ENCODE measurements around the gene MACROD2. TPM values are rescaled to one million over a fixed set of nuclear protein-coding genes. Genes with fewer than 3 reads are reported as not detected.

Gene MACROD2
- polyA plus RNA-seq, 1 experiment, result 0.47 TPM

DNA sequence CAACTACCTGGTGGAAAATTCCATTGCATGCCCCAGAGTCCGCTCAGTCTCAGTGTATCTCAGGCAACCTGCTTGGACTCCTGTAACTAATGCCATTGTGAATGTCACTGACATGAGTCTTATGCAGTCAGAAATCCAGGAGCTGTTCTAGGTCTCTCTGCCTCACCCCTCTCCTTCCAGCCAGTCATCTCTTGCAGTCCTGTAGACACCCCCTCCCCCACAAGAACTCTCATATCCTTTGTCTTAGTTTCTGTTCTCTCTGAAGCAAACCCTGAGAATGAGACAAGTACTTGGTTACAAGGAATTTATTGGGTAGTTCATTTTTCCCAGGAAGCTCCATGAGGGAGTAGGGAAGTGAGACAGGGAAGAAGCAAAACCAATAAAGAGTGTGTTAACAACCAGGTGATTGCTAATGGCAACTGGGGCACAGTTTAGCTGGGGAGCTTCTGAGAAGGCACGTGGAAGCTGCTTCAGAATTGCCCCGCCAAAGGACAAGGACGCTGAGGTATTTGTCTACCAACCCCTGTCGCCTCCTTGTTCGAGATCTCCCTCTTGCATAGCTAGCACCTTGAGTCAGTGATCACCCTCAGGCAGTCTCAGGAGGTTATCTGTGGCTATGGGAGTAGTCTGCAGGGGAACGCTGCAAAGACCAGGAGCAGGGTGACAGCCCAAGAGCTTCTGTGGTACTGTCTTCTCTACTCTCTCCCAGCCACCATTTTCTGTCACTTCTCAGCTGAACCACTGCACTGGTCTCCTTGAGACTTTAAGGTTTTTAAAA is 1253.5 kb downstream of the MACROD2 start:
- no peaks in the 10 kb centered on the region for H3K36me3 ChIP-seq (ENCODE audit: control insufficient read depth, insufficient read depth, low read length)
- TF ChIP-seq, protein P1, sequence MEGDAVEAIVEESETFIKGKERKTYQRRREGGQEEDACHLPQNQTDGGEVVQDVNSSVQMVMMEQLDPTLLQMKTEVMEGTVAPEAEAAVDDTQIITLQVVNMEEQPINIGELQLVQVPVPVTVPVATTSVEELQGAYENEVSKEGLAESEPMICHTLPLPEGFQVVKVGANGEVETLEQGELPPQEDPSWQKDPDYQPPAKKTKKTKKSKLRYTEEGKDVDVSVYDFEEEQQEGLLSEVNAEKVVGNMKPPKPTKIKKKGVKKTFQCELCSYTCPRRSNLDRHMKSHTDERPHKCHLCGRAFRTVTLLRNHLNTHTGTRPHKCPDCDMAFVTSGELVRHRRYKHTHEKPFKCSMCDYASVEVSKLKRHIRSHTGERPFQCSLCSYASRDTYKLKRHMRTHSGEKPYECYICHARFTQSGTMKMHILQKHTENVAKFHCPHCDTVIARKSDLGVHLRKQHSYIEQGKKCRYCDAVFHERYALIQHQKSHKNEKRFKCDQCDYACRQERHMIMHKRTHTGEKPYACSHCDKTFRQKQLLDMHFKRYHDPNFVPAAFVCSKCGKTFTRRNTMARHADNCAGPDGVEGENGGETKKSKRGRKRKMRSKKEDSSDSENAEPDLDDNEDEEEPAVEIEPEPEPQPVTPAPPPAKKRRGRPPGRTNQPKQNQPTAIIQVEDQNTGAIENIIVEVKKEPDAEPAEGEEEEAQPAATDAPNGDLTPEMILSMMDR (IDR thresholded peaks at IDR 0.05; ENCODE audit: insufficient read depth, low read depth, low read length), result no peak
- H3K27me3 ChIP-seq (ENCODE audit: control insufficient read depth, insufficient read depth, low read length), result no peaks in the 10 kb centered on the region
- CTCF ChIA-PET, result interaction anchor here (0.6 to 1.5 kb wide), 2 partner anchors 92 to 911 kb away, joined by 5 read pairs; partner anchors contain the start of gene FLRT3
- POLR2A ChIA-PET, result no interaction called here
- no peak for DNase-seq (ENCODE audit: low read depth)
- H3K4me3 ChIP-seq (ENCODE audit: low read depth, low read length), result no peak overlapping the region

DNA sequence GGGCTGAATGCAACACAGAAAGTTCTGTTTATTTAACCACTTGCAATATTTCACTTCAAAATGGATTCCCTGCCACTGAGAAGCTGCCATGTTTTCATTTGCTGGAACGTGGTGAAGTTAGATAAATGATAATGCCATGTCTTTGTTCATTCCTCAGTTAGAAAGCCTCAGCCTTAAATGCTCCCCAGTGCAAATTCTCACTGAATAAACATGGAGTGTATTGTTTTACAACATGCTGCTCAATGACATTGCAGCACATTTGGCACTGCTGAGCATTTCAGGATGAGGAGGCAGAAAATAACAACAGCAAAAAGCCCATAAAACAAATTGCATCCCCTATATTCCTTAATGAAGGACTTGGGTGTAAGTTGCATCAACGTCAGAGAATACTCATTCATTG is 1255.9 kb downstream of the MACROD2 start:
- ChIA-PET CTCF (no interaction called here), POLR2A (no interaction called here)

DNA sequence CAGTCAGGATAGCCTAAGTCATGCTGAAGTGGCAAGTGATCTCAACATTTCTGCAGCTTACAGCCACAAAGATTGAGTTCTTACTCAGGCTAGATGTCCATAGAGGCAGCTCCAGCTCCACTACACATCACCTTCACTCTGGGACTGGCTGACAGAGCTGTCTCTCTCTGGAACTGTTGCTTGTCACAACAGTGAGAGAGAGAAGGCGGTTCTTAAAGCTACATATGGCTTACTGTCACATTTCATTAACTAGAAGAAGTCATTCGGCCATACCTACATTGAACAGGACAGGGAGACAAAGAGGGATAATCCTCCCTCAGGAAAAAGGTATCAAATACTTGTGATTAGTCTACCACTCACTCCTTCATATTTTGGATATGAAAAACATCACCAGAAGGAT is 1257.0 kb downstream of the MACROD2 start:
- Histone ChIP-seq H3K27me3 (ENCODE audit: control insufficient read depth, insufficient read depth, low read length) (no peaks in the 10 kb centered on the region), H3K4me3 (ENCODE audit: low read depth, low read length) (no peak overlapping the region), H3K36me3 (ENCODE audit: control insufficient read depth, insufficient read depth, low read length) (no peaks in the 10 kb centered on the region)
- TF ChIP-seq, protein P1 (IDR thresholded peaks at IDR 0.05; ENCODE audit: insufficient read depth, low read depth, low read length), result no peak
- CTCF ChIA-PET, result interaction anchor here (0.7 kb wide), 1 partner anchor 56 kb away, joined by 3 read pairs; no protein-coding TSS in a partner anchor
- DNase-seq (ENCODE audit: low read depth), result no peak
- POLR2A ChIA-PET, result no interaction called here

More for the DNA sequence above, 1255.9 kb downstream of the MACROD2 start:
- Histone ChIP-seq H3K36me3 (ENCODE audit: control insufficient read depth, insufficient read depth, low read length) (no peaks in the 10 kb centered on the region), H3K27me3 (ENCODE audit: control insufficient read depth, insufficient read depth, low read length) (no peaks in the 10 kb centered on the region), H3K4me3 (ENCODE audit: low read depth, low read length) (no peak overlapping the region)
- TF ChIP-seq, protein P1 (IDR thresholded peaks at IDR 0.05; ENCODE audit: insufficient read depth, low read depth, low read length), result no peak
- no peak for DNase-seq (ENCODE audit: low read depth)

DNA sequence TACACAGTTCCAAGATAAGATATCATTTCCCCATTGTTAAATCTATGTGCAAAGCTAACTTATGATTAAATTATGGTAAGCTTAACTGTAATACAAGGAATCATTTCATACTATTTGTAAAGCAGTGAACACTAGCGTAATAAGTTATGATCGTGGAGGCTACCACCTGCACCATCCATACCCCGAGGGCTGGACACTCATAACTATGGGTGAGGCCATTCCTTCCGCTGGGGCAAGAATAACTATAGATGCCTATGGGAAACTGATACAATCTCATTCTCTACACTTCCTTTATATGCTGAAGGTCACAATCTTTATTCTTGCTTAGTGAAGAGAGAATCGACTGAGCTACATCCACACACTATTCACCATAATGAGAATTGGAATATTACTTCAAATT is 1258.1 kb downstream of the MACROD2 start:
- no peak overlapping the region for H3K4me3 ChIP-seq (ENCODE audit: low read depth, low read length)
- no peak for DNase-seq (ENCODE audit: low read depth)
- TF ChIP-seq, protein P1 (IDR thresholded peaks at IDR 0.05; ENCODE audit: insufficient read depth, low read depth, low read length), result no peak
- no peaks in the 10 kb centered on the region for H3K27me3 ChIP-seq (ENCODE audit: control insufficient read depth, insufficient read depth, low read length)
- H3K36me3 ChIP-seq (ENCODE audit: control insufficient read depth, insufficient read depth, low read length), result no peaks in the 10 kb centered on the region
- ChIA-PET CTCF (no interaction called here), POLR2A (no interaction called here)

DNA sequence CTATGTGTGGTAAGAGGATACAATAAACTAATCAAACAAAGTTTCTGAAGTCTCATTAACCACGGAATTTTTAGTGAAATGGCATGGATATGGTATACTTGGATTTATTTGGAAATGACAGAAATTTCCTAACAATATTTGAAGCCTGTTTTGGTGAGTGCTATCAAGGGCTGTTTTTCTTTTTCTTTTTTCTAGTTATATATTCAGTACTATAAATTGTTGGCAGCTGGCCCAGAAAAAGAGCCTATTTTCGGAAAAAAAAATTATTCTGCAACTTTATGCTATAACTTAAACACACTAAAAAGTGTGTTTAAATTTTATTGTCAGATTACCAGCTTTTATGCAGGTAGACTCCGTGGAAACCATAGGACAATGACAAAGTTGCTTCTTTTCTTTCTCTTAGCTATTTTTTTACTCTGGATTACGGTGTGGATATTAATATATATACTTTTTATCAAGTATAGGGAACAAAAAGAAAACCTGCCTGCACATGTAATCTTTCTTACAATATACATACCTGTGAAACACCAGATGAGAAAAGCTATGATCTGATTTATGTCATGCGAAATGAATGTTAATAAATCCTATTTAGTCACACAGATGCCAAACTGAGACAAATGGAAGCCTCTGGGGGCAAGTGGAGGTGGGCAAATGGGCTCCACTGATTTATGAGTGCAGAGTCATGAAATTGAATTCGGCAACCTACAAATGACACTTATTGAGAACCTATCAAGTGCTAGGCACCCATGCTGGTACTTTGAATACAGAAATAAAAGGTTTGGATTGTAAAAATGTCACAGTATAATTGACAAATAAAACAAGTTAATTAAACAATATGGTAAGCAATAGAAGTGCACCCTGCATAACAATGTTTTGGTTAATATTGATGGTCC is 1261.6 kb downstream of the MACROD2 start:
- CTCF ChIA-PET, result interaction anchor here (1.1 kb wide), 1 partner anchor 10 kb away, joined by 3 read pairs; no protein-coding TSS in a partner anchor

More for the DNA sequence above, 1261.6 kb downstream of the MACROD2 start:
- Histone ChIP-seq H3K4me3 (ENCODE audit: low read depth, low read length) (no peak overlapping the region), H3K27me3 (ENCODE audit: control insufficient read depth, insufficient read depth, low read length) (no peaks in the 10 kb centered on the region), H3K36me3 (ENCODE audit: control insufficient read depth, insufficient read depth, low read length) (no peaks in the 10 kb centered on the region)
- POLR2A ChIA-PET, result no interaction called here
- DNase-seq (ENCODE audit: low read depth), result no peak
- TF ChIP-seq, protein P1 (IDR thresholded peaks at IDR 0.05; ENCODE audit: insufficient read depth, low read depth, low read length), result no peak

Data from BJ (cell line).